GM18873 (cell line): ENCODE data around the gene ADRA2A.

Experiments
- ATAC-seq: cut with Tn5 transposase; IDR thresholded peaks from one replicate; pipeline ENCODE4 v1.9.1; 2021; ENCODE audit warnings: mild to moderate bottlenecking, moderate library complexity, moderate number of reproducible peaks; ENCODE audit not compliant: unreplicated experiment, low FRiP score

ADRA2A gene

GRCh38 chr10:111082102-111082975, 5.5 kb downstream of the ADRA2A start:
- no peak for ATAC-seq

- no peak for ATAC-seq
These were observed 6.6 kb downstream of the ADRA2A start for GRCh38 chr10:111083222-111084095.

- no peak for ATAC-seq
These were observed 7.8 kb downstream of the ADRA2A start for GRCh38 chr10:111084366-111085255.

- no peak for ATAC-seq
These were observed 9.0 kb downstream of the ADRA2A start for GRCh38 chr10:111085690-111086353.

- no peak for ATAC-seq
These were observed 9.7 kb downstream of the ADRA2A start for GRCh38 chr10:111086574-111086973.

GRCh38 chr10:111087331-111087756, 10.5 kb downstream of the ADRA2A start:
- ATAC-seq: no peak

GRCh38 chr10:111087968-111088505, 11.2 kb downstream of the ADRA2A start:
- ATAC-seq: no peak

GRCh38 chr10:111089293-111089692, 12.5 kb downstream of the ADRA2A start:
- ATAC-seq: no peak

- no peak for ATAC-seq
These were observed 15.0 kb downstream of the ADRA2A start for GRCh38 chr10:111091833-111092232.

- ATAC-seq: no peak
These were observed 17.0 kb downstream of the ADRA2A start for GRCh38 chr10:111093741-111094380.

- no peak for ATAC-seq
These were observed 22.0 kb downstream of the ADRA2A start for GRCh38 chr10:111098679-111099437.

GRCh38 chr10:111100198-111100597, 23.4 kb downstream of the ADRA2A start:
- no peak for ATAC-seq

GRCh38 chr10:111101796-111102195, 25.0 kb downstream of the ADRA2A start:
- ATAC-seq: no peak

GRCh38 chr10:111102359-111102837, 25.6 kb downstream of the ADRA2A start:
- no peak for ATAC-seq

- ATAC-seq: no peak
These were observed 26.5 kb downstream of the ADRA2A start for GRCh38 chr10:111103196-111103840.

GRCh38 chr10:111104811-111105210, 28.0 kb downstream of the ADRA2A start:
- ATAC-seq: no peak

- no peak for ATAC-seq
These were observed 29.3 kb downstream of the ADRA2A start for GRCh38 chr10:111106081-111106480.

GRCh38 chr10:111107023-111107422, 30.2 kb downstream of the ADRA2A start:
- no peak for ATAC-seq
